ENCODE results near the gene CYP19A1.

Gene CYP19A1

DNA sequence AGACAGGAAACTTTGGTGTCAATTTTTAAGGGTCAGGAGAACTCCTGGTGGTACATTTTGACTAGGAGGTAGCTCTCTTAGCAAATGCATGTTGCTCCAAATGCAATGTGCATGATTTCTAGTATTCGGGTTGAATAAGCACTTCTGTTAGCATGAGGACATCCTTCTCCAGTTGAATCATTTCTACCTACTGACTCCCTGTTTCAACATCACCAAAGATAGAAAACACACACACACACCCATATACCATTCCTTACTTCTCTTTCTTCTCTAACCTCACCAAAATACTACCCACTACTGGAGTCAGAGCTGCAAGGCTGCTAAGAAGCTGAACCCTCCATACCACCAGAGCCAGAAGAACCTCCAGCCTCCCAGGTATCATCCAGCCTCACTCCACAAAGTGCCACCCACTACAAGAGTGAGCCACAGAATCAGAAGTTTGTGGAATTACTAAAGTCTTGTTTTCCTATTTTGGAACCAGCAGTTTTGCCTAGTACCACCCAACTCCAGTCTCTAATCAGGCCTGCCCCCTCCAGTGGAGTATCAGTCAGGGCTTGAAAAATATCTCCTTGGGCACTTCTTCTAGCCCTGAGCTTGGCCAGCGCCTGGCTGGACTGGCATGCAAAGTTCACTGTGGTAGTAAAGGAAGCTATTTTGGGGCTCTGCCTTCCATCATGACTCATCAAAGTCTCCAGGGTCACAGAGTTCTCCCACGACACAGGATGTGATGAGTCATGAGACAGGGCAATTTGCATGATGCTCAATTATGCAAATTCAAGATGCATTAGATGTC lies 110.3 kb downstream of the CYP19A1 start:
- TF ChIP-seq, protein P1, sequence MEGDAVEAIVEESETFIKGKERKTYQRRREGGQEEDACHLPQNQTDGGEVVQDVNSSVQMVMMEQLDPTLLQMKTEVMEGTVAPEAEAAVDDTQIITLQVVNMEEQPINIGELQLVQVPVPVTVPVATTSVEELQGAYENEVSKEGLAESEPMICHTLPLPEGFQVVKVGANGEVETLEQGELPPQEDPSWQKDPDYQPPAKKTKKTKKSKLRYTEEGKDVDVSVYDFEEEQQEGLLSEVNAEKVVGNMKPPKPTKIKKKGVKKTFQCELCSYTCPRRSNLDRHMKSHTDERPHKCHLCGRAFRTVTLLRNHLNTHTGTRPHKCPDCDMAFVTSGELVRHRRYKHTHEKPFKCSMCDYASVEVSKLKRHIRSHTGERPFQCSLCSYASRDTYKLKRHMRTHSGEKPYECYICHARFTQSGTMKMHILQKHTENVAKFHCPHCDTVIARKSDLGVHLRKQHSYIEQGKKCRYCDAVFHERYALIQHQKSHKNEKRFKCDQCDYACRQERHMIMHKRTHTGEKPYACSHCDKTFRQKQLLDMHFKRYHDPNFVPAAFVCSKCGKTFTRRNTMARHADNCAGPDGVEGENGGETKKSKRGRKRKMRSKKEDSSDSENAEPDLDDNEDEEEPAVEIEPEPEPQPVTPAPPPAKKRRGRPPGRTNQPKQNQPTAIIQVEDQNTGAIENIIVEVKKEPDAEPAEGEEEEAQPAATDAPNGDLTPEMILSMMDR (IDR thresholded peaks at IDR 0.05), result no peak
- Histone ChIP-seq H3K4me2 (ENCODE audit: low read length) (no peak overlapping the region), H3K27ac (no peak overlapping the region), H3K79me2 (no peaks in the 10 kb centered on the region), H3K4me1 (no peaks in the 10 kb centered on the region), H3K4me3 (ENCODE audit: low read depth, low read length) (no peak overlapping the region), H3K9ac (no peak overlapping the region), H3K36me3 (ENCODE audit: control insufficient read depth, insufficient read depth, low read length) (no peaks in the 10 kb centered on the region), H2AFZ (no peak overlapping the region), H3K9me3 (ENCODE audit: control insufficient read depth, low read length) (no peaks in the 10 kb centered on the region), H3K27me3 (ENCODE audit: control insufficient read depth, insufficient read depth, low read length) (no peaks in the 10 kb centered on the region)

DNA sequence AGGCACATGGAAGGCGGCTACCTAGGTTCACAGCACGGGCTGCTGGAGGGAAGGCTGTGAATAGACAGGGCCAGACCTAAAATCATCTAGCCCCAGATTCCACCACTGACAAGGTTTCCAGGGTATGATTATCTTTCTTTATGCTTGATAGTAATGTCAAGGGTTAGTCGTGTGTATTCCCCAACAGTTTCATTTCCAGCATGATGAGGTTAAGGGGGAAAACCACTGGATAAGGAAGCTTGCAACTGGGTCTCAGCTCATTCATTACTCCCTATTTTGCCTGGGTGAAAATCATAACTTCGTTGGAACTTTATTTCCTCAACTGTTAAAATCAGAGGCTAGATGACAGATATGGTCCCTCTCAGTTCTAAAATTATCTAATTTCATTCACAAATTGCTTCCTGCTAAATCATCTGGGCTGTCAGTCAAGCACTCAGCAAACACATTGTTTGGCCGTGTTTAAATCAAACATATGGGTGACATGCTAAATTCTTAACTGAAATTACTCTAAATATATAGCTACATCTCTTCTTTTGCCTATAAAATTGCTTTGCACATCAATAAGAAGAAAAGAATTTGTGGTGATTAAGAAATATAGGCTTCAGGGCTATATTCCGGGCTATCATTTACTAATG lies 111.7 kb downstream of the CYP19A1 start:
- Histone ChIP-seq H3K27me3 (ENCODE audit: control insufficient read depth, insufficient read depth, low read length) (no peaks in the 10 kb centered on the region), H3K27ac (no peak overlapping the region), H3K36me3 (ENCODE audit: control insufficient read depth, insufficient read depth, low read length) (no peaks in the 10 kb centered on the region), H3K4me1 (no peaks in the 10 kb centered on the region), H3K9ac (no peak overlapping the region), H3K4me2 (ENCODE audit: low read length) (no peak overlapping the region), H3K9me3 (ENCODE audit: control insufficient read depth, low read length) (no peaks in the 10 kb centered on the region), H2AFZ (no peak overlapping the region), H3K4me3 (ENCODE audit: low read depth, low read length) (no peak overlapping the region), H3K79me2 (no peaks in the 10 kb centered on the region)
- TF ChIP-seq, protein P1 (IDR thresholded peaks at IDR 0.05), result no peak

DNA sequence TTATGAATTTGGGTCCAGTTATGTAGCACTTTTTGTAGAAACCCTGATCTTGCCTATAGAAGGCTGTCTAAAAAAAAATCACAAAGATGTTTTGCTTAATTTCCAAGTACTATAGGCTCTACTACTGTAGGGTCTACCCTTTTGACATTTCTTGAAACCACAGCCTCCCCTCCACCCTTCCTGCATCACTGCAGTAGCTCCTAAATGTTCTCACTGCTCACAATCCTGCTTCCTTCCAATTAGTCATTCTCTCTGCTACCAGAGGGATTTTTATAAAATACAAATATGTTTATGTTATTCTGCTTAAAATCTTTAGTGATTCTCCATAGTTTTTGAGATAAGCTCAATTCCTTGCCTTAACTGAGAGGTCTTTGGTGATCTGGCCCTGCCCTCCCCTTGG lies 114.0 kb downstream of the CYP19A1 start:
- TF ChIP-seq, protein P1 (IDR thresholded peaks at IDR 0.05), result no peak
- no peak overlapping the region for H2AFZ ChIP-seq
- no peaks in the 10 kb centered on the region for H3K4me1 ChIP-seq
- no peaks in the 10 kb centered on the region for H3K36me3 ChIP-seq (ENCODE audit: control insufficient read depth, insufficient read depth, low read length)
- H3K79me2 ChIP-seq, result no peaks in the 10 kb centered on the region
- no peak overlapping the region for H3K9ac ChIP-seq
- H3K4me2 ChIP-seq (ENCODE audit: low read length), result no peak overlapping the region
- H3K9me3 ChIP-seq (ENCODE audit: control insufficient read depth, low read length), result no peaks in the 10 kb centered on the region
- no peak overlapping the region for H3K27ac ChIP-seq
- no peaks in the 10 kb centered on the region for H3K27me3 ChIP-seq (ENCODE audit: control insufficient read depth, insufficient read depth, low read length)
- H3K4me3 ChIP-seq (ENCODE audit: low read depth, low read length), result no peak overlapping the region

DNA sequence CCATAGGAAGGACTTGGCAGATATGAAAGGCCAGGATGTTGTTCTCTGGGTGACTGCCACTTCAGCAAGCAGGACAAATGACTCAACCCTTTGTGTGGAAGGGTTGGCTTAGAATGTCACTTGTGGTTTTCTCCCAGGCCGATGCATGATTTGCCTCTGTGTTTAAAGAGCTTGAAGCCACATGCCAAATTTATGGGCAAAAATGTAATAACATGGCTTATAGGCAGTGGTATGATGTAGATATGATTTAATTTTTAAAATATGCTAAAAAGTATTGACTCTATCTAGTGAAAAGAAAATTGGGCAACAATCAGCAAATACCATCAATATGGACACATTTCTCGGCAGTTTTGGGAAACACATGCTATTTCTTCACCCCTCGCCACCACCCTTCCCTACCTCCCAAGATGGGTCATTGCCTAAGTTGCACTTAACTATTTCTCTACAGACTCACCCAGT lies 114.6 kb downstream of the CYP19A1 start:
- no peak overlapping the region for H3K27ac ChIP-seq

More for the DNA sequence above, 114.6 kb downstream of the CYP19A1 start:
- H3K4me1 ChIP-seq, result no peaks in the 10 kb centered on the region
- H2AFZ ChIP-seq, result no peak overlapping the region
- no peaks in the 10 kb centered on the region for H3K79me2 ChIP-seq
- H3K9me3 ChIP-seq (ENCODE audit: control insufficient read depth, low read length), result no peaks in the 10 kb centered on the region
- no peak overlapping the region for H3K4me2 ChIP-seq (ENCODE audit: low read length)
- H3K4me3 ChIP-seq (ENCODE audit: low read depth, low read length), result no peak overlapping the region
- H3K27me3 ChIP-seq (ENCODE audit: control insufficient read depth, insufficient read depth, low read length), result no peaks in the 10 kb centered on the region
- TF ChIP-seq, protein P1 (IDR thresholded peaks at IDR 0.05), result no peak
- no peak overlapping the region for H3K9ac ChIP-seq
- no peaks in the 10 kb centered on the region for H3K36me3 ChIP-seq (ENCODE audit: control insufficient read depth, insufficient read depth, low read length)
